Osteoblast (primary cell): ENCODE measurements around the gene MYOG. TPM values are rescaled to one million over a fixed set of nuclear protein-coding genes. Genes with fewer than 3 reads are reported as not detected.

Experiments used
- DNase-seq: peaks from one replicate; pipeline ENCODE4 v3.0.0; 2011; ENCODE audit warnings: low spot score, mixed read lengths; ENCODE audit not compliant: insufficient read length; ENCODE audit errors: missing footprints
- H2AFZ ChIP-seq: 2 replicates; pipeline ENCODE4 v1.6.0; 2011; ENCODE audit warnings: mild to moderate bottlenecking, low read length
- H3K27ac ChIP-seq: 2 replicates; pipeline ENCODE4 v1.5.1; 2011; ENCODE audit warnings: mild to moderate bottlenecking, low read depth, low read length, moderate library complexity
- H3K27me3 ChIP-seq: 2 replicates; pipeline ENCODE4 v1.6.0; 2012; ENCODE audit warnings: mild to moderate bottlenecking, control low read depth, inconsistent platforms, low read length, moderate library complexity; ENCODE audit not compliant: insufficient read depth
- H3K36me3 ChIP-seq: 2 replicates; pipeline ENCODE4 v1.5.1; 2011; ENCODE audit warnings: mild to moderate bottlenecking, low read length, control low read depth, moderate library complexity; ENCODE audit not compliant: insufficient read depth
- H3K4me1 ChIP-seq: 2 replicates; pipeline ENCODE4 v1.5.1; 2011; ENCODE audit warnings: mild to moderate bottlenecking, low read length, control low read depth, moderate library complexity; ENCODE audit not compliant: insufficient read depth
- H3K4me2 ChIP-seq: 2 replicates; pipeline ENCODE4 v1.6.0; 2011; ENCODE audit warnings: mild to moderate bottlenecking, low read length; ENCODE audit not compliant: insufficient read depth
- H3K4me3 ChIP-seq: fragments of 200-600 bp; sonication (generic); 3 replicates; pipeline ENCODE4 v1.5.1; 2012; ENCODE audit warnings: mild to moderate bottlenecking, low read length, inconsistent platforms; ENCODE audit not compliant: insufficient read depth
- H3K79me2 ChIP-seq: 2 replicates; pipeline ENCODE4 v1.6.0; 2012; ENCODE audit warnings: mild to moderate bottlenecking, low read length, control low read depth, inconsistent platforms; ENCODE audit not compliant: insufficient read depth
- H3K9me3 ChIP-seq: 2 replicates; pipeline ENCODE4 v1.5.1; 2011; ENCODE audit warnings: low read depth, low read length, control low read depth
- H4K20me1 ChIP-seq: 2 replicates; pipeline ENCODE4 v1.6.0; 2012; ENCODE audit warnings: mild to moderate bottlenecking, low read length, control low read depth; ENCODE audit not compliant: insufficient read depth
- CTCF ChIP-seq: IDR thresholded peaks from 2 replicates; pipeline ENCODE4 v1.5.1; 2011; ENCODE audit warnings: mild to moderate bottlenecking, low read depth, low read length, moderate library complexity; ENCODE audit errors: extremely low read depth
- total RNA-seq: library from RNA; depleted of rRNA; stranded (reverse); fragments of >200 nt; gene quantifications from 2 replicates; pipeline ENCODE4 v1.2.3, GENCODE V29; 2012

The MYOG gene
- total RNA-seq, 1 donor = not detected

GRCh38 chr1:203056516-203056915, 29.3 kb downstream of the MYOG start:
- peak; percentile 23 for TF ChIP-seq CTCF
- H4K20me1 ChIP-seq = no peaks in the 10 kb centered on the region
- no peaks in the 10 kb centered on the region for H3K36me3 ChIP-seq
- H3K9me3 ChIP-seq = no peaks in the 10 kb centered on the region
- no peaks in the 10 kb centered on the region for H3K79me2 ChIP-seq
- no peak overlapping the region for H3K4me3 ChIP-seq
- no peak overlapping the region for H3K4me2 ChIP-seq
- no peak overlapping the region for H2AFZ ChIP-seq
- no peaks in the 10 kb centered on the region for H3K27me3 ChIP-seq
- peak; percentile 53 for DNase-seq
- no peaks in the 10 kb centered on the region for H3K4me1 ChIP-seq
- H3K27ac ChIP-seq = no peak overlapping the region

GRCh38 chr1:203056012-203056411, 29.8 kb downstream of the MYOG start:
- H3K36me3 ChIP-seq = no peaks in the 10 kb centered on the region
- no peaks in the 10 kb centered on the region for H3K4me1 ChIP-seq
- no peak for DNase-seq
- H3K79me2 ChIP-seq = no peaks in the 10 kb centered on the region
- no peaks in the 10 kb centered on the region for H4K20me1 ChIP-seq
- H2AFZ ChIP-seq = no peak overlapping the region
- no peak overlapping the region for H3K27ac ChIP-seq
- no peak for TF ChIP-seq CTCF
- H3K9me3 ChIP-seq = no peaks in the 10 kb centered on the region
- no peak overlapping the region for H3K4me3 ChIP-seq
- no peaks in the 10 kb centered on the region for H3K27me3 ChIP-seq
- H3K4me2 ChIP-seq = no peak overlapping the region

GRCh38 chr1:203055161-203055799, 30.5 kb downstream of the MYOG start:
- TF ChIP-seq CTCF = peak; percentile 8
- Histone ChIP-seq H3K4me1 (no peaks in the 10 kb centered on the region), H3K27ac (no peak overlapping the region), H2AFZ (no peak overlapping the region), H3K27me3 (no peaks in the 10 kb centered on the region), H4K20me1 (no peaks in the 10 kb centered on the region), H3K4me3 (no peak overlapping the region), H3K36me3 (no peaks in the 10 kb centered on the region), H3K9me3 (no peaks in the 10 kb centered on the region), H3K79me2 (no peaks in the 10 kb centered on the region), H3K4me2 (no peak overlapping the region)
- peak; percentile 66 for DNase-seq

GRCh38 chr1:203054642-203055041, 31.2 kb downstream of the MYOG start:
- no peaks in the 10 kb centered on the region for H3K4me1 ChIP-seq
- TF ChIP-seq CTCF = no peak
- no peak overlapping the region for H2AFZ ChIP-seq
- no peak overlapping the region for H3K4me3 ChIP-seq
- no peaks in the 10 kb centered on the region for H3K27me3 ChIP-seq
- no peaks in the 10 kb centered on the region for H3K36me3 ChIP-seq
- no peaks in the 10 kb centered on the region for H3K79me2 ChIP-seq
- H3K4me2 ChIP-seq = no peak overlapping the region
- H3K27ac ChIP-seq = no peak overlapping the region
- no peaks in the 10 kb centered on the region for H4K20me1 ChIP-seq
- DNase-seq = no peak
- H3K9me3 ChIP-seq = no peaks in the 10 kb centered on the region
